ENCODE results near the gene ACLY. TPM values are rescaled to one million over a fixed set of nuclear protein-coding genes. Genes with fewer than 3 reads are reported as not detected.

The ACLY gene
- total and polyA plus RNA-seq, 2 of the 13 experiments (the other 11 are each of a cell fraction or from before 2014, with no cell fraction given), result 111 to 218 TPM

DNA sequence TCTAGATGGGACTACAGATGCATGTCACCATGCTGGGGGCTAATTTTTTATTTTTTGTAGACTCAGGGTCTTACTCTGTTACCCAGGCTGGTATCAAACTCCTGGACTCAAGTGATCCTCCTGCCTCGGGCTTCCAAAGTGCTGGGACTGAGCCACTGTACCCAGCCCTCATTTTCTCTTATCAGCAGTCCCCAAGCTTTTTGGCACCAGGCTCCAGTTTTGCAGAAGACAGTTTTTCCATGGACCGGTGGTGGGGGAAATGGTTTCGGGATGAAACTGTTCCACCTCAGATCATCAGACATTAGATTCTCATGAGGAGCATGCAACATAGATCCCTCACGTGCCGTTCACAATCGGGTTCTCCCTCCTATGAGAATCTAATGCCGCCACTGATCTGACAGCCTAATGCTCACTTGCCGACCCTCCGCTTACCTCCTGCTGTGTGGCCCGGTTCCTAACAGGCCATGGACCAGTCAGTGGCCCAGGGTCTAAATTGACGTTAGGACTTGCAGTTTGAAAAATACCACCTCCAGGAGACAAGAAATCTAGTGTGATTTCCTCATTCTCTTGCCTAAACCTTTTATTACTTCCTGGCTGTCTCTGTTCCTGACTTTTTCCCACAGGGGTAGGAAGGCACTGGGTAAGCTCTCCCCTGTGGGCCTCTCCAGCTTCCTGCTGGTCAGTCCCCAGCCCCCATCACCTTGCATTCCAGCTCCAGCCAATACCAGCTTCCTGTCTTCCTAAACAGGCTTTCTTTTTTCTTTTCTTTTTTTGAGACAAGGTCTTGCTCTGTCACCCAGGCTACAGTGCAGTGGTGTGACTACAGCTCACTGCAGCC is 38.5 kb upstream of the ACLY start (continued):
- TF ChIP-seq ZNF33B (CRISPR knock-in tag; IDR thresholded peaks at IDR 0.05) (no peak), MED1 (CRISPR knock-in tag; IDR thresholded peaks at IDR 0.05) (0 out of 2 replicates have a peak, but pooled peaks have one; percentile 46), AKAP8 (CRISPR knock-in tag; IDR thresholded peaks at IDR 0.05) (no peak), ZMYM3 (CRISPR knock-in tag; IDR thresholded peaks at IDR 0.05) (no peak), ZSCAN21 (CRISPR knock-in tag; IDR thresholded peaks at IDR 0.05; ENCODE audit: borderline replicate concordance) (no peak), NFYC (CRISPR knock-in tag; IDR thresholded peaks at IDR 0.05) (no peak; the same call in 1 of the 2 replicates), ZNF33A (CRISPR knock-in tag; IDR thresholded peaks at IDR 0.05; ENCODE audit: borderline replicate concordance) (no peak), CCDC6 (CRISPR knock-in tag; IDR thresholded peaks at IDR 0.05) (no peak), PRPF4 (IDR thresholded peaks at IDR 0.05; ENCODE audit: low read depth, low read length, poor library complexity, severe bottlenecking) (no peak), SAP130 (CRISPR knock-in tag; IDR thresholded peaks at IDR 0.05; ENCODE audit: low read depth) (peak; percentile 65), HNF4A (CRISPR knock-in tag; IDR thresholded peaks at IDR 0.05) (peak; percentile 71), RFX3 (CRISPR knock-in tag; IDR thresholded peaks at IDR 0.05) (no peak; the same call in 1 of the 2 replicates)
- TF ChIP-seq, protein P1, sequence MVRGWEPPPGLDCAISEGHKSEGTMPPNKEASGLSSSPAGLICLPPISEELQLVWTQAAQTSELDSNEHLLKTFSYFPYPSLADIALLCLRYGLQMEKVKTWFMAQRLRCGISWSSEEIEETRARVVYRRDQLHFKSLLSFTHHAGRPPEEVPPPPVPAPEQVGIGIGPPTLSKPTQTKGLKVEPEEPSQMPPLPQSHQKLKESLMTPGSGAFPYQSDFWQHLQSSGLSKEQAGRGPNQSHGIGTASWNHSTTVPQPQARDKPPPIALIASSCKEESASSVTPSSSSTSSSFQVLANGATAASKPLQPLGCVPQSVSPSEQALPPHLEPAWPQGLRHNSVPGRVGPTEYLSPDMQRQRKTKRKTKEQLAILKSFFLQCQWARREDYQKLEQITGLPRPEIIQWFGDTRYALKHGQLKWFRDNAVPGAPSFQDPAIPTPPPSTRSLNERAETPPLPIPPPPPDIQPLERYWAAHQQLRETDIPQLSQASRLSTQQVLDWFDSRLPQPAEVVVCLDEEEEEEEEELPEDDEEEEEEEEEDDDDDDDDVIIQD (CRISPR knock-in tag; IDR thresholded peaks at IDR 0.05; ENCODE audit: low read depth), result peak; percentile 67
- TF ChIP-seq, protein P2, sequence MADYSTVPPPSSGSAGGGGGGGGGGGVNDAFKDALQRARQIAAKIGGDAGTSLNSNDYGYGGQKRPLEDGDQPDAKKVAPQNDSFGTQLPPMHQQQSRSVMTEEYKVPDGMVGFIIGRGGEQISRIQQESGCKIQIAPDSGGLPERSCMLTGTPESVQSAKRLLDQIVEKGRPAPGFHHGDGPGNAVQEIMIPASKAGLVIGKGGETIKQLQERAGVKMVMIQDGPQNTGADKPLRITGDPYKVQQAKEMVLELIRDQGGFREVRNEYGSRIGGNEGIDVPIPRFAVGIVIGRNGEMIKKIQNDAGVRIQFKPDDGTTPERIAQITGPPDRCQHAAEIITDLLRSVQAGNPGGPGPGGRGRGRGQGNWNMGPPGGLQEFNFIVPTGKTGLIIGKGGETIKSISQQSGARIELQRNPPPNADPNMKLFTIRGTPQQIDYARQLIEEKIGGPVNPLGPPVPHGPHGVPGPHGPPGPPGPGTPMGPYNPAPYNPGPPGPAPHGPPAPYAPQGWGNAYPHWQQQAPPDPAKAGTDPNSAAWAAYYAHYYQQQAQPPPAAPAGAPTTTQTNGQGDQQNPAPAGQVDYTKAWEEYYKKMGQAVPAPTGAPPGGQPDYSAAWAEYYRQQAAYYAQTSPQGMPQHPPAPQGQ (CRISPR knock-in tag; IDR thresholded peaks at IDR 0.05; ENCODE audit: borderline replicate concordance), result no peak

All from HepG2 (cell line).